CD1c-positive myeloid dendritic cell (primary cell): ENCODE results near the gene ARHGAP42.
"Not testable (repeated sequence)": the region's sequence is repeated elsewhere in the genome, so short reads cannot be mapped to it uniquely, and the experiment has no call there.

Source experiments
- DNase-seq: peaks from one replicate; pipeline ENCODE4 v3.0.0-alpha.2; 2016; ENCODE audit errors: extremely low spot score

ARHGAP42 gene

DNA sequence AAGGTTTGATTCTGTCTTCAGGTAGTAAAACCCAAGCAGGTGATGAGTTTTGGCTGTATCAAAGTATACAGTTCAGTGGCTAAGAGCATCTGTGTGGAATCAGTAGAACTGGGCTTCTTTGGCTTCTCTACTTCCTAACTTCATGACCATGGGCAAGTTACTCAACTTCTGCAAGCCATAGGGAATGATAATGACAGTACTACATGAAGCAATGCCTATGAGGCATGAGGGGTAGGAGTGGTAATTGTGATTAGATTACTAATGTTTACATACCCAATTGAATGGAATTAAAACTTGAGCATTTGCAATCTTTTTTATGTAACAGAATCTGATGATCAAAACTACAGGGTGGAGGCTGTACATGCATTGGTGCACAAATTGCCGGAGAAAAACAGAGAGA, 278.3 kb downstream of the ARHGAP42 start:
- DNase-seq = no peak

- DNase-seq = no peak
Observed at GRCh38 chr11:100966366-100966765, 279.3 kb downstream of the ARHGAP42 start.

GRCh38 chr11:100969008-100969407, 281.9 kb downstream of the ARHGAP42 start:
- no peak for DNase-seq

DNA sequence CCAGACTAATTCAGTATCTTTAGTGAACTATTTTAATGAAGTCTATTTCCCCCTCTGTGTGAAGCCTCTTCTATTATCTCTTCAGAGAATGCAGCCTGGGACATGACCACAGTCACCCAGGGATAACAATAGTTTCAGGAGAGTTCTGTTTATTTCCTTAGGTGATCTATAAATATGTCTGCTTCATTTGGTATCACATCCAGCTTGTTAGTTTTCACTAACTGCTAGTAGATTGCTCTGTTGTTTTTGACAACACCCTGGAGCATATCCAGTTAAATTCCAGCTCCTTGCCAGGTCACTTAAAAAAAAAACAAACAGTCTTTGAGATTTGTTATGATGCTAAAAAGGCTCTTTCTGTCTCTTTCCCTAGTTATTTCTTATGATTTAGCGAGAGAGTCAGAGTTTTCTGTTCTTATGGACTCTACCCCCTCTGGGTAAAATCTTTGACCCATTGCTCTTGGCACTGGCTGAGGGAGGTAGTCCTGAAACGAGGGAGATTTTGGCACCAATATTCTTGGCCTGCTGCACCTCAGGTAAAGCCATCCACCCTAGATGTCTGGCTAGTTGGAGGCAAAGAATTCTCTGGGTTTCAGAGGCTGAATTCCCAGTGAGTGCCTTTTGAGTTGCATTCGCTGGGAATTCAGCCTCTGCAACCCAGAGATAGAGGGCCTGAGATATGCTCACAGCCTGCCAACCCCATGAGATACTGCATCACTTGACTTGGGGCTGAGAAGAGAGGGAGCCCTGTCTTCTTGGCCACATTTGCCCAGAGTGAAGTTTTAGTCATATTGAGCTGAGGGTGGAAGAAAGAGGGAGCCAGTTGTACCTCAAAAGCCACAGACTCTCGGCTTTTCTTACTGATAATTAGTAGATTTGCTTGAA, 283.4 kb downstream of the ARHGAP42 start:
- no peak for DNase-seq

GRCh38 chr11:100972046-100972445, 285.0 kb downstream of the ARHGAP42 start:
- DNase-seq = no peak

- DNase-seq = no peak
Observed at GRCh38 chr11:100978442-100978841, 291.4 kb downstream of the ARHGAP42 start.

DNA sequence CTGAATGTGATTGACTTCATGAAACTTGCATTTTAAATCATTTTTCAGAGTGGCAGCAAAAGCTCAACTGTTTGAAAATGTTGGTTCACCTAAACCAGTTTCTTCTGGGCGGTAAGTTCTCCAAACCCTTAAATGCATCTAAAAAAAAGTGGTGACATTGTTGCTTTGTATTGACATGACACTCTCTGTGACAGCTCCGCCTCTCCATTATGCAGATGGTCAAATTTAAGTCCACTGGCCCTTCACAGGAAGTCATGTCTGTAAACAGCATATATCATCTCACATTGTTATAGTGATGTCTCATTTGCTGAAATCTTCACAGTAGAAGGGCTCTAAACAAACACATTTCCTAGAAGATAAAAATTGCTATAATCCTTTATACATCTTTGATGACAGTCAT, 291.9 kb downstream of the ARHGAP42 start:
- DNase-seq = no peak

- no peak for DNase-seq
Observed at GRCh38 chr11:100980156-100980555, 293.1 kb downstream of the ARHGAP42 start.

- DNase-seq = no peak
Observed at GRCh38 chr11:100981196-100981824, 294.2 kb downstream of the ARHGAP42 start.

DNA sequence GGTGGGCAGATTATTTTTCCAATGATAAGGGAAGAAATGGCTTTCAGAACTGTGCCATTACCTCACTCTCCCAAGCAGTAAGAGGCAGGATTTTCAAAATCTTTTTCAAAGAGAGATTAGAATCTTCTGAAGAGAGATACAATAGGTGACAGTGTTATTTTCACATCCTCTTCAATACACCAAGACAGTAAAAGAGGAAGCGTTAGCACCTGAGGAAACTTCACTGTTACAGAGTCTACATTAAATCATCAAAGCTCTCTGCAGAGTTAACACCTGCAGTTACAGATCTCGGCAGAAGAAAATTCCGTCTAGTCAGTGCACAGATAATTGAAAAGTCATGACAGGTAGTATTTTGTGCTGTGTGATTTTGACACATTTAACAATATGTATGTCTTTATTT, 297.6 kb downstream of the ARHGAP42 start:
- DNase-seq = no peak

DNA sequence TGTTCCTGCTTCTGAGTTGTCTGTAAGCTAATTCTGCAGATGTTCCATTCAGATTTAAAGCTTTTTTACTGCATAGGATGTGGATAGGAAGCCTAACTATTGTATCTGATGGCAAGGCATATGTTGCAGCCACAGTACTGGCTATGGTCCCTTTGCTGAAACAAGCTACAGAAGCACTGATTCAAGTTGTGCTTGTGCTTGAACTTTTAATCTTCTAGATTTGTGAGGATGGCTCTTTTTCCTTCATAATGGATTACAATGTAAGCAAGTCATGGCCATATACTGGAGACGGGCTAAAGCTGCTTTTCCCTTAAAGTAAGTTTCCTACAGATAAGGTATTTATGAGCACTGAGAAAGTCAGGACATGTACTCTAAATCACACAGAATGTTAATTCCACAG, 303.8 kb downstream of the ARHGAP42 start:
- DNase-seq = no peak

GRCh38 chr11:100991541-100991940, 304.5 kb downstream of the ARHGAP42 start:
- DNase-seq = no peak

DNA sequence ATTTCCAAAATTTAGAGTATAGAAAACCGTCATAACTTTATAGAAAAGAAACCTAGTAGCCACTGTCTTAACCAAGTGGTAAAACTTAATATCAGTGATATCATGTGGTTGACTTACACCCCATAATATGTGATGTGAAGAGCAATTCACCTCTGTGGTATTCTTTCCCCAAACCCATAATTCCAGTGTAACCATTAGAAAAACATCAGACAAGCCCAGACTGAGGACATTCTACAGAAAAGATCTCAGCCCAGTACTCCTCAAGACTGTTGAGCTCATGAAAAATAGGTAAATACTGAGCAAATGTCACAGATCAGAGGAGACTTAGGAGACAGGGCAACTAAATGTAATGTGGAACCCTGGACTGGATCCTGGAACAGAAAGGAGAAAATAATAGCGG, 307.9 kb downstream of the ARHGAP42 start:
- DNase-seq = no peak

DNA sequence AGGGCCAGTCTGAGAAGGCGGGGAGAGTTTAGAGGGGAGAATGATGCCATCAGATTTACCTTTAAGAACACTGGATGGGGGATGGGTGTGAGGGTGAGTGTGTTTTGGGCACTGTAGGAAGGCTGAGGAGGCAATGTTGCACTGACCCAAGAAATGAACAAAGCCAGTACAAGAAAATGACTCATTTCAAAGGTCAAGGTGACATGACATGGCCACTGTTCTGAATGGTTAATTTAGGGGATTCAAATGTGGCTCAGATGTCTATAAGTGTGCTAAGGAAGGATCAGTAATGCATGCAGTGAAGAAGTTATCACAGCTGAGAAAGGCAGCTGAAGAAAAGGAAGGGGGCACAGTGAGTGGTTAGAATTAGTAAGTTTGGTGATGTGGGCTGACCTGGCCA, 312.7 kb downstream of the ARHGAP42 start:
- no peak for DNase-seq

DNA sequence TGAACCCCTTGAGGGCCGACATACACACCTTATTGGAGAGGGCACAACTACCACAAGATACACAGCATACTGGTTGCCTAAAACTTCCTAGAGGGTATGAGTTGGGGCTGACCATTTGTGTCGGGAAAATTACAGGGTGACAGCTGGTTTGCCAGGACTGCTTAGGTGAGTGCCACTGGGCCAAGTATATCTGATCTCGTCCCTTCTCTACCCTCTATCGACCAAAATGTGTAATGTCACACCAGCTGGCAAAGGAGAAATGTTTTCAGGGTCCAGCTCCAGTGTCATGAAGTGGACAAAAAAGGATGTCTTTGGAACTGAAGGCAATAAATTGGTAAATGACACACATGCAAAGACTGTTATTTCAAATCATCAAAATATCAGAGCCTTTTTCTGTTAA, 316.4 kb downstream of the ARHGAP42 start:
- DNase-seq = no peak

GRCh38 chr11:101008961-101009689, 322.0 kb downstream of the ARHGAP42 start:
- peak; percentile 55 for DNase-seq

GRCh38 chr11:101009690-101010055, 322.6 kb downstream of the ARHGAP42 start:
- DNase-seq = no peak

GRCh38 chr11:101010899-101011298, 323.8 kb downstream of the ARHGAP42 start:
- DNase-seq = no peak

DNA sequence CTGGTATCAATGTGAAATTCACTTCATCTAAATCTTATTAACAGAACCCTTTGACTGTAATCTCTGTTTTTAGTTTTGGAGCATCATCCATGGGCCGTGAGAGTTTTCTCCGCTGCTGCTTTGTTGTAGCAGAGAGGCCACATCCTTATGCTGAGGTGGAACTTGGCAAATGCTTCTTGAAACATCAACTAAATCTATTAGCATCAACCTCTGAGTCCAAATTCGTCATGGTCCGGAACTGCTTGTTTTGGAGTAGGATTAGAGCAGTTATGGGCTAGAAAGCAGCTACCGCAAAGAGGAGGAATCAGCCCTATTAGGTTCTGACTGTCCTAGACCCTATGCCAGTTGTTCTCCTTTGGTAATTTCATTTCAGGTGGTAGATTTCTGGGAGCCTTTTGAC, 324.8 kb downstream of the ARHGAP42 start:
- no peak for DNase-seq

- DNase-seq = not testable (repeated sequence)
Observed at GRCh38 chr11:101013702-101014101, 326.6 kb downstream of the ARHGAP42 start.

- no peak for DNase-seq
Observed at GRCh38 chr11:101014600-101015285, 327.7 kb downstream of the ARHGAP42 start.

- DNase-seq = no peak
Observed at GRCh38 chr11:101019870-101020269, 332.8 kb downstream of the ARHGAP42 start.
